T47D (cell line): Measurements from ENCODE around the gene CCR7.

Source experiments
- DNase-seq, 2 experiments: peaks; one replicate each; pipeline versions ENCODE4 v3.0.0 to v3.0.0-alpha.2; 2011 to 2012; ENCODE audit warnings: low read depth in 1 of 2, low spot score in 1 of 2
- JUND ChIP-seq: IDR thresholded peaks from 2 replicates; pipeline ENCODE4 v1.6.1; 2012; ENCODE audit warnings: low read depth
- in situ Hi-C: cut with HindIII; loops from 2 replicates; pipeline ENCODE4 v1.10.0; 2016; ENCODE audit warnings: low sequenced_read_pairs, low pct_unique_long_range_greater_than_20kb

Gene CCR7

DNA sequence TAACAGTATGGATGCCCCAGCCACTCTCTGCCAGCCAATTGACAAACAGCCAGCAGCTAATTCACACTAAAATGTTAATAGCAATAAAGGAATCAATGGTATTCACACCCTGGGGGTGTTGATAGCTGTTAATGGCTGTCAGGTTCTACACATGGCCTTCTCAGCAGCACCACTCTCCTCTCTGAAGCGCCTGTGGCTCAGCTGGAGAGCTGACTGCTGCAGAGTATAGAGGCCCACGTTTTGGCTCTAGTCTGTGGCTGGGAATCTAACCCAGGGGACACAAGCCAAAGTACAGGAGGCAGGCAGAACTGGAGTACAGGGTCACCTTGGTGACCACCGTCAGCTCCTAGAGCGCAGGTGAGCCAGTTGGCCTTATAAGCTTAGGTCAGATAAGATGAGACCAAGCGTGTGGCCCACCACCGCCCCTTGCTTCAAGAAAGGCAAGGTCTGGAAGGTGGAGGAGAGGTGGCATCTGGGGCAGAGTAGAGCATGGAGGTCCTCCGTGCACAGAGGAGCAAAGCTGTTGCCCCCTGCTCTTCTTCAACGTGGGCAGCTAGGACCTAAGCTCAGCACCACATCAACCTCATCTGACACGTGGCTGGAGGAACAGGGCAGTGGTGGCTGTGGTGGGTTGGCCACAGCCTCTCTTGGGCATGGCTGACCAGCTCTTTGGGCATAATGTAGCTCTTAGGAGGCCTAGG, 25.4 kb downstream of the CCR7 start:
- in situ Hi-C loops = no loop called here
- DNase-seq = no peak
- no peak for TF ChIP-seq JUND

DNA sequence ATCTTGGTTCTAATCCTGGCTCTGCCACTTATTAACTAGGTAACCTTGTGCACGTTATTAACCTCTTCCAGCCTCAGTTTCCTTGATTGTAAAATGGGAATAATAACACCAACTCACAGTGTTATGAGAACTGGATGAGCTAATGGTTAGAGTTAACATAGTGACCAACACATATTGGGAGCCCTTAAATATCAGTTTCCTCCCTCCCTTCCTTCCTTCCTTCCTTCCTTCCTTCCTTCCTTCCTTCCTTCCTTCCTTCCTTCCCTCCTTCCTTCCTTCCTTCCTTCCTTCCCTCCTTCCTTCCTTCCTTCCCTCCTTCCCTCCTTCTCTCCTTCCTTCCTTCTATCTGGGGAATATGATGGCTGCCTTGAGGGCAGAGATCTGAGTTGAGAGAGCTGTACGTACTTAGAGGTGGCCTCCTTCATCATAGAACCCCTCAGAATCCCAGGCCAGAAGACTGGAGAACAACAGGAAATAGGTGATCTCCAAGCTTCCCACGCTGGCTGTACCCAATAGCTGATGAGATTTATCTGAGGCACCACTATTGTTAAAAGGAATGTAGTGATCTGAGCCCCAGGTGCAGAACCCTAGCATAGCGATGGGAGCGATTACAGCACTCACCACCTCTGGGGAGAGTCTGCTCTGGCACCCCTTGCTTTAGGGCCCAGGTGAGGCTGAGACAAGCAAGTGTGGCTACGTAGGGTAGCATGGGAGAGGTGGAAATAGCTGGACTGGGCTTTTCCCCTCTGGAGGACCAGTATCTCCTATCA, 26.2 kb downstream of the CCR7 start:
- DNase-seq = no peak
- TF ChIP-seq JUND = no peak
- in situ Hi-C loops = no loop called here

DNA sequence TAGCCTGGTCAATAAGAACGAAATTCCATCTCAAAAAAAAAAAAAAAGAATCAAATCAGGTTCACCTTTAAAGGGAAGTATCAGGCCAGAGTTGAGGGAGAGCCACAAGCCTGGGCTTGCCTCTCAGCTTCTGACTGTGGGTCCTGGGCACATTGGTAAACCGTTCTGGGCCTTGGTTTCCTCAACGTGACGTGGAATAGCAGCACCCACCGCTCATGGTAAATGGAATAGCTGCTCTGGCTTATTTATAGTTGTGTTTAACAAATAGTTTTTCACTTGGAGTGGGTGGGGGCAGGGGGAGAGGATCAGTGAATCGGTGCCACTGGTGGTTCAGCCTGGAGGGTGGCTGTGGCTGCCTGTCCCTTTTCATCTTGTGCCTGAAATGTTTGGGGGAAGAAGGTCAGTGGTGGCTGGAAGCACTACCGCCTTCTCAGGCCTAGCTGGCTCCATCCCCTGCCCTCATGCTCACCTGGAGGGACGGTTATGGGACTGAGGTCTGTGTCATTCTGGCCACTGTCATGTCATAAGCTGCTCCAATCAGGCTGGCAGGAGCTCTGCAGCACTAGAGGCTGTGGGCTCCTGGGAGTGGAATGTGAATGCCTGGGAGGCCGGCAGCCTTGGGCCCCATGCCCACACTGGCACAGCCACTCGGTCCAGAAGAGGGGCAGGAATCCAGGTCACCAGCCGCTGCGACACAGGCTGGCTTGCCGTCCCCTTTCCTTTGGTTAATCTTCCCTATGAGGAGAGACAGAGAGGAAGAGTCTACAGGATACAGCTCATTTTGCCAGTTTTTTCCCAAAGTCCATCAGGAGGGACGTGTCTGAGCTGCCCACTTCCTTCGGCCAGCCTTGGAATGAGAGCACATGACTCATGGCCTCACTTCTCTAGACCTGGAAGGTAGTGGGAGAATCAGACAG, 27.0 kb downstream of the CCR7 start:
- peak in 1 of 2 experiments; percentile 83 for DNase-seq
- in situ Hi-C loops = no loop called here
- TF ChIP-seq JUND = no peak

DNA sequence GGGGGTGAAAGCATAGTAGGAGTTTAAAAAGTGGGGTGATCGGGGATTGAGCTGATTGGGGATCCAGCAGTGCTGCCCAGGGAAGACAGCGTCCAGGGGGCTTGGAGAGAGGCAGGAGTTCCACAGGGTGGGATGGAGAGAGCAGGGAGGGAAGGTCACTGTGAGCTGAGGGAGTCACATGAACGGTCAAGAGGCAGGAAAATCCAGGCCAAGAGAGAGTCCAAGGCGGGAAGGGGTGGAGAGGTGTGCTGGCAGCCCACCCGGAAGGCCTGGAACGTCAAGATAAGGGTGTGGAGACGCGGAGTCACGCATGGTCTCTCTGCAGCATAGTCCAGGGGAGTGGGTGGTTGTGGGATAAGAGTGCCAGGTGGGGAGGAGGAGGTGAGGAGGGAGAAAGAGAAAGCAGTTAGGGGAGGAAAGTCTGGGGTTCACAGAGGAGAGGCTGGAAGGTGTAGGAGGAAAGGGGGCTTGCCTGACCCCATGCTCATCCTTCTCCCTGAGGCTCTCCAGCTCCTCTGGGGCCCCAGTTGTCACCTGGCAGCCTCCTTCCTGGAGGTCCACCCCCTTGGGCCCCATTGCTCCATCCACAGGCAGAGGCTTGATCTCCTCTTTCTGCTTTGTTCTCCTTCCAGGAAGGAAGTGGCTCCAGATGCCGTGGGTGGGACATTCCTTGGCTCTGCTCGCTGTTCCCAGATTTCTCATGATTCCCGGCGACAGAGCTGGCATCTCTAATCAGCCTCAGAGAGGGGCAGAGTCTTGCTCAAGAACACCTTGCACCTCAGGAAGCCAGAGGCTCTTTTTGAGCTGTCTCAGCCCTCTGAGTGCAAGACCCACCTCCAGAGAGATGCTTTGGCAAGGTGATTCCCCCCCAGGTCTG, 28.7 kb downstream of the CCR7 start:
- no peak for DNase-seq
- in situ Hi-C loops = no loop called here
- no peak for TF ChIP-seq JUND

DNA sequence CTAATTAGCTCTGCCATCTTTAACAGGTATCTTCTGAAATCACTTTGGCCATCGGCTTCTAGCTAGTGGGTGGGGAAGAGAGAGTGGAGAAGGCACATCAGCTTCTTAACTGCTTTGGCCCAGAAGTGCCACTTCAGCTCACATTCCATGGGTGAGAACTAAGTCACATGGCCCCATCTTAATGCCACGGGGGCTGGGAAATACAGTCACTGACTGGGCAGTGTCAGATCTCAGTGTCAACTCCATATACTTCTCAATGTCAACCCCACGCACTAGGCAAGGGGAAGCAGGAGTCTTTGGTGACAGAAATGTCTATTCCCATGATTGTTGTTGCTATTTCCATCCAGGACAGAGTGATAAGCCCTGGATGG, 29.4 kb downstream of the CCR7 start:
- in situ Hi-C loops = no loop called here
- no peak for TF ChIP-seq JUND
- DNase-seq = no peak

DNA sequence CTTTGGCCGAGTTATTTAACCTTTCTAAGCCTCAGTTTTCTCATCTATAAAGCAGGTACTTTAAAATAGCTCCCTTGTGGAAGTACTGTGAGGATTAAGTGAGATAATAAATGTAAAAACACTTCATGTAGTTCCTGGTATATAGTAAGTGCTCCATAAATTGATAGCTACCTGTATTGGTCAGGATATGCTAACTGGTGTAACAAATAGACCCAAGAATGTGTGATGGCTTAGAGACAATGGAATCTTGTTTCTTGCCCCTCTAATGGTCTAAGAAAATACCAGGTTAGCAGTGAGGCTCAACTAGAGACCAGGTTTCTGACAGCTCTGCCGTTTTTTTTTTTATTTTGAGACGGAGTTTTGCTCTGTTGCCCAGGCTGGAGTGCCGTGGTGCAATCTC, 29.8 kb downstream of the CCR7 start:
- no peak for DNase-seq
- TF ChIP-seq JUND = no peak
- in situ Hi-C loops = no loop called here

DNA sequence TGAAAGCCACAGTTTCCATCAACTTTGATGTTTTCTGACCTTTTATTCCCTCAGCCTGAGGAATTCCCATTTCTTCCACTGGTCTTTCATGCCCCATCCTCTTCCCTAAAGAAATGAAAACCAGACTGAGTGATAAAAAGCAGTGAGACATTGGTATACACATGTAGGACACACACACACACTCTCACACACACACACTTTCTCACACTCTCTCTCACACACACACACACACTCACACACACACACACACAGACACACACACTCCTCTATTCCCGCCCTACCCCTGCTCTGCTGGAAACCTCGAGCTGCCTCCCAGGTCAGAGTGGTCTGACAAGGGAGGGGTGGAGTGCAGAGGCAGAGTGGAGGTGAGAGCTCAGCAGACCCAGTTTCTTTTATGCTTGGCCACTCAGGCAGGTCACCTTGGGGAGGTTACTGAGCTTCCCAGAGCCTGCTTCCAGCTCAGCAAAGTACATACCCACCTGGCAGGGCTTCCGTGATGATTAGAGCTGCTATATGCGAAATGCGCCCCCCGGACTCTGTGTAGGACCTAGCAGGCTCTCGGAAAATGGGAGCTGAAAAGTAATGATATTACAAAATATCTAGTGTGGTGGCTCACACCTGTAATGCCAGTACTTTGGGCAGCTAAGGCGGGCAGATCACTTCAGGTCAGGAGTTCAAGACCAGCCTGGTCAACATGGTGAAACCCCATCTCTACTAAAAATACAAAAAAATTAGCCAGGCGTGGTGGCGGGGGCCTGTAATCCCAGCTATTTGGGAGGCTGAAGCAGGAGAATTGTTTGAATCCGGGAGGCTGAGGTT, 30.7 kb downstream of the CCR7 start:
- in situ Hi-C loops = no loop called here
- TF ChIP-seq JUND = no peak
- no peak for DNase-seq

DNA sequence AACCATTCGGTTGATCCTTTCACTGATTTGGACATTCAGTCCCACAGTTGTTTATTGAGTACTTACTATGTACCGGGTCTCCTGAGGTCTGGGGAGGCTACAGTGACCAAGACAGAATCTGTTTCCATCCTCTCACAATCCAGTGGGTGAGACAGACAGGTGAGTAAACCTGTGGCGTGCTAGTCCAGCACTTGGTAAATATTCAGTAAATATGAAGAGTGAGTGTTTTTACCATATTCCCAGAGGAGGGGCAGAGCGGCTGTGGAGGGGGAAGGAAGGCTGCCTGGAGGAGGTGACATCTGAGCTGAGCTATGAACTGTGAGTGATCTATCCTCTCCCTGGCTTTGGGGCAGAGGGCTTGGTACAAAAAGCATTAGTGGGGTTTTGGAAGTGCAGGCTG, 31.4 kb downstream of the CCR7 start:
- peak in 1 of 2 experiments; percentile 68 for DNase-seq
- in situ Hi-C loops = no loop called here
- no peak for TF ChIP-seq JUND

DNA sequence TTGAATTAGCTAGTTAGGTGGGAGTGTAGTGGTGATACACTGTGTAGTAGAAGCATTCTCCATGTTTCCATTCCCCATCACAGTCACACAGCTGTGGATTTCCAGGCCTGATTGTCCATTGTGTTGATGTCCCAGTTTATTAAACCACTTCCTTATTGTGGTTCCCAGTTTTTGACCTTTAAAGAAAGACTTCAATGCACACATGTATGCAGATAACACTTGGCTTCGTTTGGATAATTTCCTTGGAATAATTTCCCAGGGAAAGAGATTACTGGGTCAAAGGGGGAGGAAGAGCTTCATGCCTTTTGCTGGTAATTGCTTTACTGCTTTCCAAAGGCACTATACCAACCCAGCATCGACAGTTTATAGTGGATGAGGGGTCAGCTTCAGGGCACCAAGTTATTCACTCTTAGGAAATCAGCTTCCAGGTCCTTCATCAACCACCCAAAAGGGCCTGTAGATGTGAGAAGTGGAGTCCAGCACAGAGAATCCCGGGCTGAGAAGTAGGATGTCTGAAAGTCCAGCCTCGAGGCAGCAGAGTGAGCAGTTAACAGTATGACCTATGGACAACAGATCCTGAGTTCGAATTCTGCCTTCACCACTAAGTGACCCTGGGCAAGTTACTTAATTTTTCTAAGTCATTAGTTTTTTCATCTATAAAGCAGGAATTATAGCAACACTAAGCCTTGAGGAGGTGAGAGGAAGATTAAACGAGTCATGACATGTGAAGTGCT, 32.6 kb downstream of the CCR7 start:
- no peak for TF ChIP-seq JUND
- DNase-seq = no peak
- in situ Hi-C loops = no loop called here

DNA sequence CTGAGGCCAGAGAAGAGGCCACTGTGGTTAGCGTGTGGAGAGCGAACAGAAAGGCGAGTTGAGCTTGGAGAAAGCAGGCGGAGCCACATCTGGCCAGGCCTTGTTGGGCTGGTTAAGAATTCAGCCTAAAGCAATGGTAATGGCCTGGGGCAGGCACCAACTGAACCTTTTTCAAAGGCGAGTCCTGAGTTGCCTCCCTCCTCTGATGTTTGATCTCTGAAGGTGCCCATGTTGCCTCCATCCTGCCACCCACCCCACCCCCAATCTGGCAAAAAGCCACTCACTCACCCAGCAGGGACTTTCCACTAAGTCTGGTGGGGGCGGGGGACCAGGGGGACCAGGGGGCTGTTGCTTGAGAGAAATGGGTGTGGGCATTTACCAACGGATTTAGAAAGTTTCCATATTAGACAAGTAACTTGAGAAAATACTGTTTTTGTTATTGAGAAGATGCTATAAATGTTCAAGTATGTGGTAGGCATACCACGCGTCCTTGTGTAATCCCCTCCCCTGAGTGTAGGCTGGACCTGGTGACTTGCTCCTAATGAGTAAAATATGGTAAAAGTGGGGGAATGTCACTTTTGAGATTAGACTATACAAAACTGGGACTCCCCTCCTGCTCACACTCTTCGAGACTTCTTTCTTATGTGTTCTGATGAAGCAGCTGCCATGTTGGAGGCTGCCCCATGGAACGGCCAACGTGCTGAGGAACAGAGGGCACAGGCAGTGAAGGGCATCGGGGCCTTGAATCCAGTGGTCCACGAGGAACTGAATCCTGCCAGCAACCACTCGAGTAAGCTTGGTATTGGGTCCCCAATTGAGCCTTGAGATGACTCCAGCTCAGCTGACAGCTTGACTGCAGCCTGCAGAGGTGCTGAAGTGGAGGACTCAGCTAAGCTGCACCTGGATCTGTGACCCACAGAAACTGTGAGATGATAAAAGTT, 34.0 kb downstream of the CCR7 start:
- no peak for TF ChIP-seq JUND
- DNase-seq = no peak
- in situ Hi-C loops = no loop called here
